Thyroid gland (tissue), 4 donors: ENCODE measurements around the gene NFXL1.

Source experiments
- CTCF ChIP-seq, 6 experiments: fragments of 200-600 bp in 3 of 6; fragments of 450-650 bp in 3 of 6; sonication (generic) in 3 of 6; IDR thresholded peaks; one replicate each; pipeline ENCODE4 v1.5.1; 2016 to 2019; ENCODE audit warnings: antibody characterized with exemption in 6 of 6, mild to moderate bottlenecking in 2 of 6, inconsistent platforms in 1 of 6, moderate library complexity in 1 of 6
- POLR2A ChIP-seq, 2 donors: fragments of 450-650 bp; IDR thresholded peaks; one replicate each; pipeline ENCODE4 v1.6.1; 2017; ENCODE audit warnings: antibody characterized with exemption in 2 of 2, mild to moderate bottlenecking in 2 of 2, moderate library complexity in 1 of 2

DNA sequence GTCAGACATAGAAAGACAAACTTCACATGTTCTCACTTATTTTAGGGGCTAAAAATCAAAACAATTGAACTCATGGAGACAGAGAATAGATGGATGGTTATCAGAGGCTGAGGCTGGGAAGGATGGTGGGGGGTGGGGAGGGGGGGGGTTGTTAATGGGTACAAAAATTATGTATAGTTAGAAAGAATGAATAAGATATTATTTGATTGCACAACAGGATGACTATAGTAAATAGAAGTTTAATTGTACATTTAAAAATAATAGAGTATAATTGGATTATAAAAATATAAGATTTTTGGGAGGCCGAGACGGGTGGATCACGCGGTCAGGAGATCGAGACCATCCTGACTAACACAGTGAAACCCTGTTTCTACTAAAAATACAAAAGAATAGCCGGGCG, 109.8 kb downstream of the NFXL1 start:
- TF ChIP-seq CTCF (IDR thresholded peaks at IDR 0.05), result no peak
- no peak for TF ChIP-seq POLR2A (IDR thresholded peaks at IDR 0.05)
